Fibroblast of peridontal ligament (primary cell): ENCODE data around the gene TMOD1.
"Not testable (repeated sequence)": the region's sequence is repeated elsewhere in the genome, so short reads cannot be mapped to it uniquely, and the experiment has no call there.

Source experiments
- DNase-seq: peaks from one replicate; pipeline ENCODE4 v3.0.0-alpha.2; 2010; ENCODE audit errors: extremely low read depth

The TMOD1 gene

DNA sequence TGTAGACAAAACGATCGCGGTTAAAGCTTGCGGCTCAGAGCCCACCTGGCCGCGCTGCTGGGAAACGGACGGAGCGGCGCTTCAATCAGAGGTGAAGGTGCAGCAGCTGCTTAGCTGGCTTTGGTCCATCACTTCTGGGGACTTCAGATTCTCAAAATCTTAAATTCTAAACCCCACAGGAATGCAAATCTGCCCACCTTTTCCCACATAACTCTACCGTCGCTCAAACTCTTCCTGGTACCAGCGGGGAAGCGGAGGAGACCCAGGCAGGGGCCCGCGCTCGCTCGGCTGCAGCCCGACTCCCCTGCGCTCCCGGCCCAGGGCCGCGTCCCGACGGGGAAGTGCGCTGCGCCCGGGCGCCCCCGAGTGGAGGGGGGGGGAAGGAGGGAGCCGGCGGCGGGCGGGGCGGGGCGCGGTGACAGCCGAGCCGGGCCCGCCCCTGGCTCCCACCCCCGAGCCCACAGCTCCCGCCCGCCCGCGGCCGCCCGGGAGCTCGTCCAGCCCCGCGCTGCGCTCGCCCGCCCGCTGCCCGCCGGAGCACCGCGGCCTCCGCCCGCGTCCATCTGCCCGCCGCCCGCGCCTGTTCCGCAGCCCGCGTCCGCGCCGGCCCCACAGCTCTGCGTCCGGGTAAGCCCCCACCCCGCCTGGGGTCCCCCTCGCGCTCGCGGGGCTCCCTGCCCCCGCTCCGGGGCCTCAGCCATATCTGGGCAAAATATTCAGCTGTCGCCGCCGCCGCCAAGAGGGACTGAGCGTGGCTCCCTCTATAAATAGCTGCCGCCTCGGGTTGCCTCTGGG is at the start of gene TMOD1:
Gene TMOD1, plus strand, starts transcription at position 490 of the 795 bp plus-strand sequence. CDS start 22,523 bp downstream, outside the sequence.
- DNase-seq = no peak

DNA sequence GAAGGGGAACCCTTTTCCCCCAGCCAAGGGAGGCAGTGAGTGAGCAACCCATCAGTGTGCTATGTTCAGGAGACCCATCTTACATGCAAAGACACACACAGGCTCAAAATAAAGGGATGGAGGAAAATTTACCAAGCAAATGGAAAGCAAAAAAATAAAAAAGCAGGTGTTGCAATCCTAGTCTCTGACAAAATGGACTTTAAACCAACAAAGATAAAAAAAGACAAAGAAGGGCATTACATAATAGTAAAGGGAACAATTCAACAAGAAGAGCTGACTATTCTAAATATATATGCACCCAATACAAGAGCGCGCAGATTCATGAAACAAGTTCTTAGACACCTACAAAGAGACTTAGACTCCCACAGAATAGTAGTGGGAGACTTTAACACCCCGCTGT is 47.9 kb upstream of the TMOD1 start:
- not testable (repeated sequence) for DNase-seq

DNA sequence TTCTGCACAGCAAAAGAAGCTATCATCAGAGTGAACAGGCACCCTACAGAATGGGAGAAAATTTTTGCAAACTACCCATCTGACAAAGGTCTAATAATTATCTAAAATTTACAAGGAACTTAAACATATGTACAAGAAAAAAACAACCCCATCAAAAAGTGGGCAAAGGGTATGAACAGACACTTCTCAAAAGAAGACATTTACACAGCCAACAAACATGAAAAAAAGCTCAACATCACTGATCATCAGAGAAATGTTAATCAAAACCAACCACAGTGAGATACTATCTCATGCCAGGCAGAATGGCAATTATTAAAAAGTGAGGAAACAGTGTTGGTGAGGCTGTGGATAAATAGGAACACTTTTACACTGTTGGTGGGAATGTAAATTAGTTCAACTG is 44.6 kb upstream of the TMOD1 start:
- DNase-seq = not testable (repeated sequence)

DNA sequence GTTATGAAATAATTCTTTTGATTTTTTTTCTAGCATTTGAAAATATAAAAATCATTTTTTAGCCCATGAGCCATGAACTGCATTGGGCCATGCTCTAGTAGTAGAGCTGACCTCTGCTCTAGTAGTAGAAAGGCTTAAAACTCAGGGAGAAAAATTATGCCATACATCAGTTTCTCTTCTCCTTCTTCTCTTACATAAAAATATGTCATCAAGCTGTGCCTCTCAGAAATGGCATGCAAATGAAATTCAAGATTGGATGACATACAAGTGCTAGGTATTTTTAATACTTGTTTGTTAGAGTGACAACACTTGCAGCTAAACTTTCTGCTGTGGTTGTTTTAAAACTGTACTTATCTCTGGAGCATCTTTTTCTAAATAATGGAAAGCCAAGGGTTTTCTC is 42.1 kb upstream of the TMOD1 start:
- DNase-seq = no peak

DNA sequence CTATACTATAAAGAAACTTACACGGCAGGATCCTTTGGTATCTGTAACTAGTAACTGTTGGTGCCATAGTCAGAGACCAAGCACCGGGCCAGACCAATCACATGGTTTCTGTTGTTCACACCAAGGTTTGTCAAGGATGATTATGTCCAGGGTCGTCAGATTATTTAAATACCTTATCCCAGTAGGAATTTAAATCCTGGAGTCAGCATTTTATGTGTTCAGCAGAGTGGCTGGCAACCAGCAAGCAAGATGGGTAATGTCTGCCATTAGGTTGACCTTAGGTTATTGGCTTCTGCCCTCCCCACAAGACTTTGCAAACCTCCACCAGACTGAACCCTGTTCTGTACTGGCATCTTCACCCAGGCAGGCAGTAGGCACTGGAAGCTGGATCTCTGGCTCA is 39.3 kb upstream of the TMOD1 start:
- DNase-seq = no peak

DNA sequence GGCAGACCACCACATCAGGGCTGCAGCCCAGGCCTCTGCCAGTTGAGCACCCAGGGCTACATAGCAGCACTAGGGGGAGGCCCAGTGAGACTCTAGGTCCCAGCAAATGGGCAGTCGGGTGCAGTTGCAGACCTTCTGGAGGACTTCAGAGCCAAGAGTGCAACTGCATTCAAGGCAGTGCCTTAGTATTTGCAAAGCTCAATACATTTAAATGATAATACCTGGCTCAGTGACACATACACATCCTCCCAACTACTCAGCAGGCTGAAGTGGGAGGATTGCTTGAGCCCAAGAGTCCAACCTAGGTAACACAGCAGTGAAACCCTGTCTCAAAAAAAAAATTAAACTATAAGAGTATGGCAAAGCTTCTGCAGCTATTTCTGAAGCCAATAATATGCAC is 38.6 kb upstream of the TMOD1 start:
- no peak for DNase-seq

DNA sequence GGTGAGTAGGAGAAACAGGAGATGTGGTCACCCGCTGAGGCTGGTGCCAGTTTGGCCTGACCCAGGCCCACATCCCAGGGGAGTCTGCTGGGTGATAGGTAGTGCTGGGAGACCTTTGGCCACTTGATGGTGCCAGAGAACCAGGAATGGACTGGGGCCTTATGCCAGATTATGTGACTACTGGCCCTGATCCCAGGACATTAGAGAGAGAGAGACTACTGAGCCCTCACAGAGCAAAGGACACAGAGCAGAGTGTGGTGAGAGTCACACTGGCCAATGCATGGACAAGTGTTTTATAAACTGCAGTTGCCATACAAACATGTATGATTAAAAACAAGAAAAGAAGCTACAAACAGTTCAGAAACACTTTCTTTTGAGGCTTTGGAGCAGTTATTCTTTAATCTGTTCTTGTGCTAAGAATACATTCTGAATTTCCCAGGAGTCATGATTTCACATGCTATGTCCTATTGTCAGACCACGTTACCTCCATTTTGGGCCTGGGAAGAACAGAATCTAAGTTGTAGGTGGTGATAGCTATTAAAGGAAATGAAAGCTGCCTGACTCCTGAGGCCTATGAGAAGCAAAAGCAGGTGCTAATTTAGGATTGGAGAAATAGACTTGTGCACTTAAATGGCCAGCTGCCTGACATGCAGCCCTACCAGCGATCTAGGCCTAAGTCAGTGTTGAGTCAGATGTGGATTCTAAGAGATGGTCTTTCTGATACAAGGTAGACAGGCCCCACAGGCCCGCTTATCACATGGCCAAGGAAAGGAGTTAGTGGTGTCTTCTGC is 32.6 kb upstream of the TMOD1 start:
- peak; percentile 66 for DNase-seq

DNA sequence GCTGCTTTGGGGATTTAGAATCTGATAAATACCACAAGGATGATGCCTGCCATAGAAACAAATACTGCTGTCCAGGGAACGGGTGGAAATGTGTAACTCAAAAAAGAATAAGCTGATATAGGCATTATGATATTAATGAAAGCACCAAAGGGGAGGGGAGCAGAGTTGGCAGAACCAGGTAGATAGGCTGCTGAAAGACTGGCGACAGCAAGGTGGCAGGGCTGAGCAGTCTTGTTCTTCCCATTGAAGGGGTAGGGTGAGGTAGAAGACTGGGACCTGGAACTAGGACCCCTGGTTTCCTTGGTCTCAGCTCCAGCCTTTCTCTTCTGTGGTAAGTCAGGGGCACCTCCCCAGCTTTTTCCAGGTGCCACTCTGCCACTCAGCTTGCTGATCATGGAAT is 31.4 kb upstream of the TMOD1 start:
- DNase-seq = no peak

DNA sequence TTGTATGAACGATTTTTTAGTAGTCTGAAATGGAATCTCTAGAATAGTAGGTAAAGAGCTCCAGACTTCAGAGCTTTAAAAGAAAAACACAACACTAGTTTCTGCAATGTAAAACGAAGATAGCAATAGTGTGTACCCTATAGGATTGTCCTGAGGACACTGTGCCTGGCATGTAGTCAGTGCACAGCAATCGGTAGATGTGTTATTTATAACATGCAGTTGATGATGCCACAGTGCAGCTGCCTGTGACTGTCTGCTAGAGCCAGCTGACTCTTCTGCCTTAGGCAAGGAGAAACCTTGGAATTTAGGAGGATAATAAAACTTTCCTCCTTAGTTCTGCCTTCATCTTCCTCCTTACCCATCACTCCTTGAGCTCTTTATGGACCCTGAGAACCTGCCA is 27.7 kb upstream of the TMOD1 start:
- DNase-seq = no peak

DNA sequence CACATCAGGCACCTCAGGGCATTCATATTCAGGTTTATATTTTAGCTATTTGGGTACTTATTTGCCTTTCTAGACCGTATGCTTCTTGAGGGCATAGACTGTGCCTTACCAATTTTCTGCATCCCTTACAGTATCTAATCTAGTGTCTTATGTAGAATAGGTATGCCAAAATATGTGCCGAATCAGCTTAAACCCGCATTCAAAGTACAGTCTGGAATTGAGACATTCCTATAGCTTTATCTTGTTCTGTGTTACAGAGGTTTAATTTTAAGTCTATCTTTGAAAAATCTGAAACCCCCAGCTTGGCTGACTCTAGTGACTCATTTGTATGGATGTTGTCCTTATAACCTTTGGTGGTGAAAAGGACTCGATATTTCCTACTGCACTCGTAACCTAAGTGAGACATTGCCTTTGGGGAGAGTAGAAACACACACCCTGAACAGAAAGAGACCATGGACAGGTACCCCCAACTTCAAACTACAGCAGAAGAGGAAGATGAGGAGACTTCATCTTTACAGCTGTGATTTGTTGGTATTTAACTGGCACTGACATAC is 27.0 kb upstream of the TMOD1 start:
- DNase-seq = no peak

DNA sequence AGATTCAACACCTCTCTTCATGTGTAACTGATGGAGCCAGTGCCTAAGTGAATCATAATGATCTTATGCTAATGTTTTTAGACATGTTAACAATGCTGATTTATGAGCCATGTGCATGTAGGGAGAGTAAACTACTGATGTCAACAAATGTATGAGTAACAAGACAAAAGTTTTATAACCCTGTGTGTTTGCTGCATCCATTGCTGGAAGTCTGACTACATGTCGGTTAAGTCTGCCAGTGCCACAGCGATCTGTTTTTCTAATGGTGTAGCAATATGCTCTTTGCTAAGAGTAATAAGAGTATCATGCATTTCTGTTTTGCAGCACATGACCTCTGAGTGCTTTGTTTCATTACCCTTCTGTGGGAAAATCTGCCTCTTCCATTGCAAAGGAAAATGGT is 26.4 kb upstream of the TMOD1 start:
- no peak for DNase-seq

DNA sequence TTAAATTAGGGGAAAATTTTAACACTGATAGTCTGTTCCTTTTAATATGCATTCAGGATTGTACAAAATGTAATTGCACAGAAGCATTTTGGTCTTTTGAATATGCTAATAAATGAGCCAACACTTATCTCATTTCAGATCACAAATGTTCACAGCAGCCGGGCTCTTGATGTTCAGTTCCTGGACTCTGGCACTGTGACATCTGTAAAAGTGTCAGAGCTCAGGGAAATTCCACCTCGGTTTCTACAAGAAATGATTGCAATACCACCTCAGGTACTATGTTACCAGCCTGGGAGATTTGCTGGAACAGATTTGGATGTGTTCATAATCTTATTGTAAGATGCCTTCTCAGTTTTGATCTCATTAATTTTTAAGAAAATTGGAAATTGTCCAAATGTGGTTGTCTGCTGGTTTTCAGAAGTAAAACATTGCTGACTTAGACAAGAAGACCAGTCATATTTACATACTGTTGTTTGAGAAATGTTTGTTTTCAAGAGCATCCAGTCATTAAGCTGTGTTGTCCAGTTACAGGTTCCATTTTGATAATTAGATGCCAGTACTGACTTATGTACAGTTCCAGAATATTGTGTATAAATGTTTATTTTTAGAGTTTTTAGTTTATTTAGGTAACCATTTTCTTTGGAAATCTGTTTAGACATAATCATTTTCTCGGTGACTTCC is 23.0 kb upstream of the TMOD1 start:
- no peak for DNase-seq

DNA sequence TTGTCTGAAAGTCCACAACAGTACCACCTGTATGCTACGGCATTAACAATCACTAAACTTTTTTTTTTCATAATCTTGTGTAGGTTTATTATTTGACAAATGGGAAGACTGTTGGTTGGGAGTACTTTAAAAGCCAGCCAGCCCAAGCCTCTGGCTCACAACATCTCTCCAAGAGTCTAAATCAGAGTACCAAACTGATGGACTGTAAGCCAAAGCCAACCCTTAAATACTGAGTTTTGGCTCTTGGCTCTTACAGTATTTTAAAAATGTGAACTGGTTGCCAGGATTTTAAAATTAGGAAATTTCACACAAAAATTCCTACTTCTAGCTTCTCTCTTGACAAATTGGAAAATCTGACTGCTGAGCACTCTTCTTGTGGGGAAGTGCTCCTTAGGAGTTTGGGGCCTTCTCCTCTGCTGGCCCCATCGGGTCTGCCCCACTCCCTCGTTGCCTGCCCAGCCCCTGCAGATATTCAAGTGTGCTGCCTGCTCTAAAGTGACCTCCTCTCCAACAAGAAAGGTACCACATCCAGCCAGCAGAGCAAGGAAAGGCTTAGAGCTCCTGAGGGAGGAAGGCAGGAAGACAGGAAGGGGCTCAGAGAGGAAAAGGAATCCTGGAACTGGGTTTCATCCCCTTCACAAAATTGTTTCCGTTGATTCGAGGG is 21.8 kb upstream of the TMOD1 start:
- DNase-seq = peak; percentile 27

DNA sequence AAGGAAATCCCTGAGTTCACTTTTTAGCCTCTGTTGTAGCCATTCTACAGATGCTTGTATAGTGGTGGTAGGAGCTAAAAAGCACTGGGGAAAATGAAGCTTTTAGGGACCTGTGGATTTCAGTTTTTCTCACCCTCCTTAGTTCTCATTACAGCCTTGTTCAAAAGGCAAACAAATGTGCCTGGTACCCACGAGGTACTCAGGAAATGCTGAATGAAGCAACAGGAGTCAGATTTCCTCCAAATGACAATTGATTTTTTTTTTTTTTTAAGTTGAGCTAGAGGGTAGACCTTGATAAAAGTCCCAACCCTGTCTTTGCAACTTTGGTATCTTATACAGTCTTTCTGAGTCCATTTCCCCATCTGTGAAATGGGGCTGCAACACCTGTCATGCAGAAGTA is 21.3 kb upstream of the TMOD1 start:
- DNase-seq = no peak

DNA sequence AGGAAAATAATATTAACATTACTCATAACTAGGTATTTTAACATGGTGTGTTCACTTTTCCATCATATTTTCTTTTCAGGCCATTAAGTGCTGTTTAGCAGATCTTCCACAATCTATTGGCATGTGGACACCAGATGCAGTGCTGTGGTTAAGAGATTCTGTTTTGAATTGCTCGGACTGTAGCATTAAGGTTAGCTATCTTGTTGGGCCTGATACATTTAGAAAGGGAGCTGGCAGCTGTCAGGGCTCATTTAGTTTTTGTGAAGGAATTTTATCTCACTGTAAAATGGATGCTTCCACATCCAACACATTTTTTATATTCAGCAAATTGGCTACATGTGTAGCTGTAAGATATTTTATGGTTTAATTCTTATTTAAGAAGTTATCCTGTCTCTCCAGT is 20.7 kb upstream of the TMOD1 start:
- no peak for DNase-seq

DNA sequence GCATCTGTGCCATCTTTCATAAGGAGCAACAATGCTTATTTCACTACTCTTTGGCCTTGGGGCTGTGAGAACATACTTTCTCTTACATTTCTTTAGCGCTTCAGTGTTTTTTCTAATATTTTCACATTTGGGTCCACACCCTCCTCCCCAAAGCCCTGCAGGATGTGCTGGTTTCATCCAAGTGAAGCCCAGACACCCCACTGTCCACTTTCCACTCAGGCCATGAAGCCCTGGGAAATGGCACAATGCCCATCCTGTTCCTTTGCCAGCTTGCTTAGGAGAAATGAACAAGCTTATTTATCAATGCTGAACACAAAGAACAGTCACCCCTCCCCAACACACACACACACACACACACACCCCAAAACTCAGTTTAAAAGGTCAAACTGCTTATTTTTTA is 17.3 kb upstream of the TMOD1 start:
- DNase-seq = no peak

DNA sequence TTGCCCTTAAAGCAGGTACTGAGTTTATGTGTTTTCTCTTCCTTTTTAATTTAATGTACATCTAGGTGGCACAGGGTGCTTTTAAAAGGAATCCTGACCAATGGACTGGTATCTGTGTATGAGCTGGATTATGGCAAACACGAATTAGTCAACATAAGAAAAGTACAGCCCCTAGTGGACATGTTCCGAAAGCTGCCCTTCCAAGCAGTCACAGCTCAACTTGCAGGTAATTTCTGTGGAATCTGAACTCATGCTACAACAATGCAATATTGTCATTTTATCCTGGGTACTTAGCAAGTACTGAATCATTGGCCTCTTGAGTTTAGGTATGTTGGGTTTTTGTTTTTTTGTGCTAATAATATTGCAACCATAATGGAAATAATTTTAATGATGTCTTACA is 14.4 kb upstream of the TMOD1 start:
- DNase-seq = no peak

DNA sequence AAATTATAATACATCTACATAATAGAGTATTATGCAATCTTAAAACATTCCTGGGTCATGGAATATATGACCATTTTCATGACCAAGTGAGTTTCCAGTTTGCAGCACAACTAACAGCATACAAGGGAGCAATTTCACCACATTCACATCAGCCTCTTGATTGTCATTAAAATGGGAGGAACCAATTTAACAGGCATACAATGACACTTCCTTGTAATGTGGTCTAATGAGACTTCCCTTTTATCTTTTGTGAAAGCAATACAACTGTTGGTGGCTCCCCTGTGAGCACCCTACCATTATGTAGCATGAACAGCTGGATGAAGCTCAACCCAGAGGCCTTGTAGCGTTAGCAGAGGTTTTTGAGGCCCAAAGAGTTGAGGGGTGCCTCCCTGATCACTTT is 13.6 kb upstream of the TMOD1 start:
- no peak for DNase-seq

DNA sequence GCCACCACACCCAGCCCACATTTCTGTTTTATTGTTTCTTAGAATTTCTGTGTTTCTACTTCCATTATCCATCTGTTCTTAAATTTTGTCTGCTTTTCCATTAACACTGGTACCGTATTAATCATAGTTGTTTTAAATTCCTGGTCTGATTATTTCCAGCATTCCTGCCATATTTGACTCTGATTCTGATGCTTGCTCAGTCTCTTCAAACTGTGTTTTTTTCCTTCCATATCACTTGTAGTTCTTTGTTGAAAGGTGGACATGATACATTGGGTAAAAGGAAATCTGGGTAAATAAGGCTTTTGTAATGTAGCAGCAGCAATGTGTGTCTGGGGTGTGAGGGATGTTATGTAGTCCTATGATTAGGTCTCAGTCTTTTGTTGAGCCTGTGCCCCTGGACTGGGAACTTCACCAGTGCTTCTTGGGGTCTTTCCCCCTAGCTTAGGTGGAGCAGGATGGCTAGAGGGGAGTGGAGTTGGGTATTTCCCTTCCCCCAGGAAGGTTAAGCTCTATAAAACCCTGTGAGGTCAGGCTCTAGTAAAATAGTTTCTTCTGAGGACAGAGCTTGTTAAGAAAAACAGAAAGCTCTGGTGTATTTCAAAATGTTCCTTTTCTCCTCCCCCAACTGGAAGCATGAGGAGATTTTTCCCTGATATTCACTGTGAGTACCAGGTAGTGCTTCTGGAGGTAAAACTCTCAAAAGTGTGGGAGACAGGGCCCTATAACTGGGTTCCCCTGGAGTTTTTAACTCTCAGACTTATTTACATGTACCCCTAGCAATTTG is 10.1 kb upstream of the TMOD1 start:
- DNase-seq = no peak

DNA sequence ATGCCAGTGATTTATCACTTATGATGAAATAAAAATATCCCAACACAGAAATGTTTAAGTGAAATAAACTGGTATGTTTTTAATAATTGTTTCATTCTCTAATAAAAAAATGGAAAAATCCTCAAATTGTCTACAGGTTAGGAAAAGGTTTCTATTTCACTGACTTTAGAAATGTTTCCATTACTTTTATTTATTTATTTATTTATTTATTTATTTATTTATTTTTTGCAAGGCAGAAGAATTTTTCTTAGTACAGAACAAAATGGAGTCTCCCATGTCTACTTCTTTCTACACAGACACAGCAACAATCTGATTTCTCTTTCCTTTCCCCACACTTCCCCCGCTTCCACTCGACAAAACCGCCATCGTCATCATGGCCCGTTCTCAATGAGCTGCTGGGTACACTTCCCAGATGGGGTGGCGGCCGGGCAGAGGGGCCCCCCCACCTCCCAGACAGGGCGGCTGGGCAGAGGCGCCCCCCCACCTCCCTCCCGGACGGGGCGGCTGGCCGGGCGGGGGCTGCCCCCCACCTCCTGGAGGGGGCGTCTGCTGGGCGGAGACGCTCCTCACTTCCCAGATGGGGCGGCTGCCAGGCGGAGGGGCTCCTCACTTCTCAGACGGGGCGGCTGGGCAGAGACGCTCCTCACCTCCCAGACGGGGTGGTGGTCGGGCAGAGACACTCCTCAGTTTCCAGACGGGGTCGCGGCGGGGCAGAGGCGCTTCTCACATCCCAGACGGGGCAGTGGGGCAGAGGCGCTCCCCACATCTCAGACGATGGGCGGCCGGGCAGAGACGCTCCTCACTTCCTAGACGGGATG is 3.7 kb upstream of the TMOD1 start:
- not testable (repeated sequence) for DNase-seq
